Activated effector memory CD4-positive, alpha-beta T cell treated with anti-CD3 and anti-CD28 coated beads, Interleukin-2, amount 50 U/mL, for 16 hours (primary cell): ENCODE data around the gene SYN1.
A peak's percentile ranks its signal among the peaks of the same experiment; 100 is the strongest.

Experiments
- DNase-seq: peaks from one replicate; pipeline ENCODE4 v3.0.0-alpha.2; 2020

Gene SYN1

DNA sequence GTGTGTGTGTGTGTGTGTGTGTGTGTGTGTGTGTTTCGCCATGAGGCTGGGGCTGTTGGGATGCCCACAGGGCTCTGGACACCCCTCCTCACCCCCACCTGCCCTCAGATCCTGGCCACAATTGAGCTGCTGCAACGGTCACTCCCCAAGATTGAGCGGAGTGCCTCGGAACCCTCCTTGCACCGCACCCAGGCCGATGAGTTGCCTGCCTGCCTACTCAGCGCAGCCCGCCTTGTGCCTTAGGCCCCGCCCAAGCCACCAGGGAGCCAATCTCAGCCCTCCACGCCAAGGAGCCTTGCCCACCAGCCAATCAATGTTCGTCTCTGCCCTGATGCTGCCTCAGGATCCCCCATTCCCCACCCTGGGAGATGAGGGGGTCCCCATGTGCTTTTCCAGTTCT is 48.4 kb downstream of the SYN1 start:
- DNase-seq, result no peak

GRCh38 chrX:47570794-47571193 is 48.9 kb downstream of the SYN1 start:
- DNase-seq, result no peak

- no peak for DNase-seq
These were observed 50.9 kb downstream of the SYN1 start for GRCh38 chrX:47568656-47569295.

GRCh38 chrX:47566841-47567240 is 52.8 kb downstream of the SYN1 start:
- no peak for DNase-seq

GRCh38 chrX:47564438-47565085 is 55.1 kb downstream of the SYN1 start:
- DNase-seq, result no peak

GRCh38 chrX:47563801-47564315 is 55.8 kb downstream of the SYN1 start:
- DNase-seq, result no peak

DNA sequence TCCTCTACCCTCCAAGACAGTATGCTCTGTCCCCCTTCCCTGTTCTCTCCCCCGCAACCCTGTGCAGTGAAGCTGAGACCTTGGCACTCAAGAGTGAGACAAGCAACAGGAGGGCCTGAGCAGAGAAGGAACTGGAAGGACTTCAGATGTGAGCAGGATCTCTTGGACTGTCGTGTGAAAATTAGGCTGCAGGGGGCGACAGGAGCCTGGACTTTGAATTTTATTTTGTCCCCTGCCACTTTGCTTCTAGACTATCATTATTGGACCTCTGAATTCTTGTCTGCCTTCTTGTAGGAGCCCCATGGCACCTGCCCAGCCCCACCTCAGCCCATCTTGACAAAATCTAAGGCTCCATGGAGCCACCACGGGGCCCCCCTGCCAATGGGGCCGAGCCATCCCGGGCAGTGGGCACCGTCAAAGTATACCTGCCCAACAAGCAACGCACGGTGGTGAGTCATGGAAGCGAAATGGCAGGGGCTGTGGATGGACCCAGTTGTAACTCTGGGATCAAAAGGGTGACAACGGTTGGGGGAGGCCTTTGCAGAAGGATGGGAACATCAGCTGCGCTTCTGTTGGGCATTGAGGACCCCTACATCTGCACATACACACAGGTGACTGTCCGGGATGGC is 56.9 kb downstream of the SYN1 start:
- peak; percentile 68 for DNase-seq

GRCh38 chrX:47561659-47562151 is 58.0 kb downstream of the SYN1 start:
- no peak for DNase-seq

- peak; percentile 97 for DNase-seq
These were observed 58.6 kb downstream of the SYN1 start, which contains the start of gene ARAF for GRCh38 chrX:47560934-47561658. TSS of gene ARAF (plus strand) at chrX:47561205. CDS start at chrX:47562968, 1,763 bp downstream.

GRCh38 chrX:47560179-47560933 is 59.3 kb downstream of the SYN1 start:
- DNase-seq, result no peak

GRCh38 chrX:47558436-47558835 is 61.2 kb downstream of the SYN1 start:
- DNase-seq, result no peak

- DNase-seq, result peak; percentile 93
These were observed 63.5 kb downstream of the SYN1 start for GRCh38 chrX:47556045-47556623.

DNA sequence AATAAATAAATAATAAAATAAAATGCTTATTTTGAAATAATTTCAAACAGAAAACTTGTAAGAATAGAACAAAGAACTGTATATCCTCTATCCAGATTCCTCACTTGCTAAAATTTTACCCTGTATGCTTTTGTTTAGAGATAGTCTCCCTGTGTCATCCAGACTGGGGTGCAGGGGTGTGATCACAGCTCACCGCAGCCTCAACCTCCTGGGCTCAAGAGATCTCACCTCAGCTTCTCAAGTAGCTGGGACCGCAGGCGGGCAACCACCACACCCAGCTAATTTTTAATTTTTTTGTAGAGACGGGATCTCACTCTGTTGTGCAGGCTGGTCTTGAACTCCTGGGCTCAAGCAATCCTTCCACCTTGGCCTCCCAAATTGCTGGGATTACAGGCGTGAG is 76.2 kb downstream of the SYN1 start:
- no peak for DNase-seq

DNA sequence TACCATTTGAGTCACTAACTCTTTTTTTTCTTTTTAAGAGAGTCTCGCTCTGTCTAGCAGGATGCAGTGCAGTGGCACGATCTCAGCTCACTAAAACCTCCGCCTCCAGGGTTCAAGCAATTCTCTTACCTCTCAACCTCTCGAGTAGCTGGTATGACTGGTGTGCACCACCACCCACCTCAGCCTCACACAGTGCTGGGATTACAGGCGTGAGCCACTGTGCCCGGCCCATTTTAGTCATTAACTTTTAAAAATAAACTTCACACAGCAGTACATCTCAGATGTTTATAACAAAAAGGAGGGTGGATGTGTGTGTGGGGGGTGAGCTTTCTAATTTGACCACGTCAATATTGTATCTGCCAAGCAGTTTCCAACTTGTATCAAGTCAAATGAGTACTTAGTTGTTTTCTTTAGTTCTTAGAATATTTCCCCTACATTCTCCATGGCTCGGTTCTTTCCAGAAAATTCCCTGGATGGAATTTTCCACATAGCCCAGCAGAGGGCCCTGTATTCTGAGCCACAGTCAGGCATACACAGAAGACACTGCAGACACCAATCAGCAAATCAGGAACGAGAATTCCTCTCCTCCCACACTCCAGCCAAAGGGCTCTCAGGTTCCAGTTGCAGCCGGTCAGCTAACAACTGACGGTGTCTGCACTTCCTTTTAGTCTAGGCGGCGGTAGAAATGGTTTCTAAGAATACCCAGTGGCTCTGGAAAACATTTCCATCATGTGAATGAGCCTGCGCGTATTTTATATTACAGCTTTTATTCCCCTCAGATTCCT is 78.7 kb downstream of the SYN1 start:
- DNase-seq, result no peak

- DNase-seq, result no peak
These were observed 79.8 kb downstream of the SYN1 start for GRCh38 chrX:47539860-47540259.

DNA sequence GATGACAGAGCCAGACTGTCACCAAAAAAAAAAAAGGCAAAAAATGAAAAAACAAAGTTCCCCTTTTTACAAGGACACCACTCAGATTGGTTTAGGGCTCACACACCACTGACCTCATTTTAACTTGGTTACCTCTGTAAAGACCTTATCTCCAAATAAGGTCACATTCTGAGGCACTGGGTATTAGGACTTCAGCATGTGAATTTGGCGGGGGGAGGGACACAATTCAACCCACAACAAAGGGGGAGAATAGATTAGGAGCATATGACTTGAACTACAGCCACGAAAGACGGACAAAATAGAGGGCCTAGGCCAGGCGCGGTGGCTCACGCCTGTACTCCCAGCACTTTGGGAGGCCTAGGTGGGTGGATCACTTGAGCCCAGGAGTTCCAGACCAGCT is 89.6 kb downstream of the SYN1 start:
- no peak for DNase-seq

GRCh38 chrX:47529548-47529947 is 90.1 kb downstream of the SYN1 start:
- DNase-seq, result no peak

GRCh38 chrX:47523713-47524166 is 95.9 kb downstream of the SYN1 start:
- DNase-seq, result no peak

GRCh38 chrX:47523297-47523696 is 96.4 kb downstream of the SYN1 start:
- DNase-seq, result peak; percentile 92
